NB4 (cell line): ENCODE data around the gene CT45A7.
"Not testable (repeated sequence)": the region's sequence is repeated elsewhere in the genome, so short reads cannot be mapped to it uniquely, and the experiment has no call there.

ENCODE experiments used
- CTCF ChIP-seq: IDR thresholded peaks from one replicate; pipeline ENCODE4 v1.5.1; 2012; ENCODE audit warnings: low read depth, low read length
- MAX ChIP-seq: IDR thresholded peaks from 2 replicates; pipeline ENCODE4 v1.6.1; 2011; ENCODE audit warnings: low read depth, low read length

GRCh38 chrX:135871712-135872111 lies 34.6 kb upstream of the CT45A7 start, which contains the start of gene CT45A9:
- TF ChIP-seq CTCF, MAX: not testable (repeated sequence)
